NCI-H1436 (cell line): Measurements from ENCODE around the gene NFKBIE.

Experiments
- DNase-seq: peaks from one replicate; lab custom pipeline; 2025; lab: John Stamatoyannopoulos, UW

Gene NFKBIE

GRCh38 chr6:44297063-44298038, 32.0 kb upstream of the NFKBIE start:
- DNase-seq = peak; percentile 26

DNA sequence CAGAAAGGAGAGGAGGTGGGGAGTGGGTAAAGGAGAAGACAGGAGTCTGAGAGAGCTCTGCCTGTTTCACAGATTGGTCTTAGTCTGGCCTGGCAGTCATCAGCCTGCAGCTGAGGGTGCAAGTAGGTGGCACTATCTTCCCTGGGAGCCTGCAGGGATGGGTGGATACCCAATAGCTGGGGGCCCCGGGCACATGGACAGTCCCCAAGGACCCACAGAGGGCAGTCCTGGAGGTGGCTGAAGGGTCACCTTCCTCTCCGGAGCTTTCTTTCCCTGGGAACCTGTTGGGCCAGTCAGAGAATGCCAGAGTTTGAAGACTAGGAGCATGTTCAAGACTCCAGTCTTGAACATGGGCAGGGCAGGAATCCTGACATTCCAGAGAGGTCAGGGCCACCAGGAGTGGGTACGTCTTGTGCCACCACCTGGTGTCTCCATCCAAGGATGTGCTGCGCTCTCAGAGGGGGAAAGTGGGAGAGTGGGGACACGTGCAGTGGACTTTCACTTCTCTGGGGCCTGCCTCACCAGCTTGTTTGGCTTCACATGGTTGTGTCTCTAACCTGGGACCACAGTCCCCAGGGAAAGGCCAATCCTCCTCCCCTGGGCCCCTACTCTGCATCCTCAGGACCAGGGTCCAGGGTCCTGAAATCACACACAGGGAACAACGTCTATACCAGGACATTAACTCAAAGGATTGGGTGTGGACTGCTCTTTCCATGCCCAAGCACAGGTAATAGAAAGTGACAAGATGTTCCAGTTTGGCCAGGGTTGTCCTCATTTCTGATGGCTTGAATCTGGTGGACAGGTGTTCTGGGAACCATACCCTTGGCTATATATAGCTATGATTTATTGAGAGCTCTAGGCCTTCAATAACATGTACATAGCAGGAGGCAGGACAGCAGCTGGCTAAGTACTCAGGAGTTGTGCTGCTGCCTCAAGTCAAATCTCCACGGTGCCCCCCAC, 29.8 kb upstream of the NFKBIE start:
- no peak for DNase-seq

GRCh38 chr6:44292661-44293365, 27.5 kb upstream of the NFKBIE start:
- DNase-seq = no peak

- no peak for DNase-seq
Observed at GRCh38 chr6:44291841-44292240, 26.5 kb upstream of the NFKBIE start.

DNA sequence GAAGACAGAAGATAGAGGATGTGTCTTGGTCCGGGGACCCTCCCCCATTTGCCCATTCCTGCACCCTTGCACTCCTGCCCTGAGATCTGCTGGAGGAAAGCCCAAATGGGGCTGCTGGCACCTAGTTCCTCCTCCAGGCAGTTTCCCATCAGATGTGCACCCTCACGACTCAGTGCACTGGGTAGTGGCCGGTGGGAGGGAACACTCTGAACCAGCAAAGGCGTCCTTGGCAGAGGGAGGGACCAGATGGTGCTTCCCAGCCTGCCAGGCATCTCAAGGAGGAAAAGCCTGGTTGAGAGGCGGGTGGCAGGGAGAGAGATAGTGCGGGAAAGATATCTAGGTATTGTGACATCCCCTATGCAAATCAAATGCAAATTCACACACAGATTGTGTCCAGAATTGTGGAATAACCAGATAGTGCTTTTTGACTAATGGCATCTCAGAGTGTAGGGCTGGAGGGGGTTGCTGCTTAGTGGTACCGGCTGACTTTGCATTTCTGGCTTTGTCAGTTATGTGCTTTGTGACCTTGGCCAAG, 24.4 kb upstream of the NFKBIE start:
- DNase-seq = no peak

- no peak for DNase-seq
Observed at GRCh38 chr6:44286747-44287146, 21.4 kb upstream of the NFKBIE start.

GRCh38 chr6:44286285-44286565, 20.9 kb upstream of the NFKBIE start:
- DNase-seq = no peak

- no peak for DNase-seq
Observed at GRCh38 chr6:44285552-44286284, 20.4 kb upstream of the NFKBIE start.

- DNase-seq = no peak
Observed at GRCh38 chr6:44284867-44285266, 19.5 kb upstream of the NFKBIE start.

DNA sequence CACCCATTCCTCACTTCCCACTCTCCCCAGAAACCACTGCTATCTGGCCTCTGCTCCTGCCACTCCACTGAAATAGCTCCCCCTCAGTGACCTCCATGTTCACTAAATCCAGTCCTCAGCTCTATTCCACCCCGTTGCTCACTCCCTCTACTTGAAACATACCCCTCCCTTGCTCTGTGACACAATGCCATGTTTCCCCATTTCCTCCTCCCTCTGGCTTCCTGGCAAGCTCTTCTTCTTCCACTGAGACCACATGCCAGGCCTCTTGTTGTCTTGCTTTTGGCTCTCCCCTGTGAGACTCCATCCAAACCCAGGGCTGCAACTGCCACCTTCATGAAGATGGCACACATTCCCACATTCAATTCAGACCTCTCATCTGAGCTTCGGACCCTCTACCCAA, 18.8 kb upstream of the NFKBIE start:
- DNase-seq = no peak

DNA sequence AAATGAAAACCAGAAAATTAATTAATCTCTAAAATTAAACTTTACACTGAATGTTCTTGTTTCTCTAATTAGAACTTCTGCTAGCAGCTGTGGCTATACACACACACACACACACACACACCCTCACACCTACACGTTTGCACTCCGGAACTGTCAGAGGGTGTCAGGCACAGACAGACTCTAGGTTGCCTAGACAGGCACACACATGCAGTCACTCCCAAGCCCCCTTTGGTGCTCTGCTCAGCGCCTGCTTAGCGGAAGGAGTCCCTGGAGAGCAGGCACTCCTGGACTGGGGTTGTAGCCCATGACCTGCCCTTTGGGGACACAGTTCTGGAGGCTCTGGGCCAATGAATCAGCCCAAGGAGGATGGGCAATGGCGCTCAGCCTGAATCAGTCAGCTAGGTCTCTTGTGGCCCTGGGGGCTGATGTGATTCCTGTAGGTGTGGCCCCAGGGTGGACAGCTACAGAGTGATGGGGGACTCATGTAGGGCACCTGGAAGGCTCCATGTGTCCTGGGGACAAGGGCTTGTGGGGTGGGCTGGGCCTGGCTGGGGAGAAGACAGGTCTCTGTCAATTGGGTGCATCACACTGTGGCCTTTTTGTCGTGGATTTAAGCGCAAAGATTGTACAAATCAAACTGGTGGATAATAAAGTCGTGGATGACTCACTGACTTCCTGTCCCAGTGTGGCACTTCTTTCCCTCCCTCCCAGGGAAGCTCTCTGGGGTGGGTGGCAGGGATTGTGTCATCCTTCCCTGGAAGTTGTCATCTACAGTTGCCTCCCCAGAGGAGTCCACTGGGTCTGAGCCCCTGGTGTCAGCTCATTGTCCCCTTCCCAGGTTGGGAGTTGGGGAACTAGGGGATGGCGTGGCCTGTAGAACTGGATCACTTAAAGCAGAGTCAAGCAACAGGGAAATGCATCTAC, 13.7 kb upstream of the NFKBIE start:
- DNase-seq = no peak

DNA sequence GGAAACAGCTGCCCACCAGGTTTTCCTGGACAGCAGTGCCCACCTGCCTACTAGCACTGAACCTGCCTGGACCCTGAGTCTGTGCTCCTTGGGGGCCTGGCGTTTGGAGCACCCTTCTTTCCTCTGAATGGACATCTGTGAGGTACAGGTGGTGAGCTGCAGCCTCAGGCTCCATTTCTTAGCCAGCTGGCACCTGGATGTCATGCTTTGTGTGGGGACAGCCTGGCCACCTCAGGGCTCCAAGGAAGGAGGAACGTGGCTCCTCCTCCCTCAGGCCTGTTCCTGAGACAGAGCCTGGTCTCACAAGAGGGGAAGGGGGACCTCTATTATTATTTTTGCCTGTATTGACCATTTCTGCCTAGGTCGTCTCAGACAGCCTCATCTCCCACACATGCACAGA, 13.0 kb upstream of the NFKBIE start:
- DNase-seq = no peak

DNA sequence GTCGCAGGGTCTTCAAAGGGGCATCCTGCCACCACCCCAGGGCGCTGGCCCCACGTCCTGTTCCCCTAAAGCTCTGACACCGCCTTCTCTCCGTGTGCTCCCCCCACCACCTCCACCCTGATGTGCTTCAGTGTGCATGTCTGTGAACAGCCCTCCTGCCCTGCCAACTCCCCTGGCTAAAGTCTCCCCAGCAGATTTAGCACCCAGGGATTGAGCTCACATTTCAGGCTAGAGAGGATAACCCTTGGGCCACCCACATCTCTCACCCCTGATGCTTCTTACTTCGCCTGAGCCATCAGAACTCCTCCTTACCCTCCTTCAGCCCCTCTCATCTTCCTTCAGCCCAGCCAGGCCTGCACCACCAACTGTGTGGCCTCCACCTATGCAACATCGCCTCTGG, 12.4 kb upstream of the NFKBIE start:
- DNase-seq = no peak

GRCh38 chr6:44276667-44277640, 11.6 kb upstream of the NFKBIE start:
- DNase-seq = no peak

DNA sequence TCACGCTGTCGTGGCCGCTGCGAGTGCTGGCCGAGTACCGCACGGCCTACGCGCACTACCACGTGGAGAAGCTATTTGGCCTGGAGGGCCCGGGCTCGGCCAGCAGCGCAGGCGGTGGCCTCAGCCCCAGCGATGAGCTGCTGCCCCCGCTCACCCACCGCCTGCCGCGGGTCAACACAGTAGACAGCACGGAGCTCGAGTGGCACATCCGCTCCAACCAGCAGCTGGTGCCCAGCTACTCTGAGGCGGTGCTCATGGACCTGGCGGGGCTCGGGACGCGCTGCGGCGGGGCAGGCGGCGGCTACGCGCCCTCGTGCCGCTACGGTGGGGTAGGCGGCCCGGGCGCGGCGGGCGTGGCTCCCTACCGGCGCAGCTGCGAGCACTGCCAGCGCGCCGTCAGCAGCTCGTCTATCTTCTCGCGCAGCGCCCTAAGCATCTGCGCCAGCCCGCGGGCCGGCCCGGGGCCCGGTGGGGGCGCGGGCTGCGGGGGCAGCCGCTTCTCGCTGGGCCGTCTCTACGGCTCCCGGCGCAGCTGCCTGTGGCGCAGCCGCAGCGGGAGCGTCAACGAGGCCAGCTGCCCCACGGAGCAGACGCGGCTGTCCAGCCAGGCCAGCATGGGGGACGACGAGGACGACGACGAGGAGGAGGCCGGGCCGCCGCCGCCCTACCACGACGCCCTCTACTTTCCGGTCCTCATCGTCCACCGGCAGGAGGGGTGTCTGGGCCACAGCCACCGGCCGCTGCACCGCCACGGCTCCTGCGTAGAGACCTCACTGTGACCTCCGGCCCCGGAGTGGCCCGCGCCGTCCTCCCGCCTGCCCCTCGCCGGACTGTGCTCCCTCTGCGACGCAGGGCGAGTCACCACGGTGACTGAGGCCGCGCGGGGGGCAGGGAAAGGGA, 10.6 kb upstream of the NFKBIE start:
- DNase-seq = no peak

DNA sequence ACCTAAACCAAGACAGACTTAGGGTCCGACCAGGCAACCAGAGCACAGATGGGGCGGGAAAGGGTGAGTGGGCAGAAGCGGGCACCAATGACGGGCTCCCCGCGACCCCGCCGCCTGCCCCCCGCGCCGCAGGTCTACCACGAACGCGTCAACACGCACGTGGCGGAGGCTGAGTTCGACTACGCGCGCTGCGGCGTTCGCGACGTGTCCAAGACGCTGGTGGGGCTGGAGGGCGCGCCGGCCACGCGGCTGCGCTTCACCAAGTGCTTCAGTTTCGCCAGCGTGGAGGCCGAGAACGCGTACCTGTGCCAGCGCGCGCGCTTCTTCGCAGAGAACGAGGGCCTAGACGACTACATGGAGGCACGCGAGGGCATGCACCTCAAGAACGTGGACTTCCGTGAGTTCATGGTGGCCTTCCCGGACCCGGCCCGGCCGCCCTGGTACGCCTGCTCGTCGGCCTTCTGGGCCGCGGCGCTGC, 10.0 kb upstream of the NFKBIE start:
- no peak for DNase-seq

- DNase-seq = no peak
Observed at GRCh38 chr6:44273617-44274016, 8.3 kb upstream of the NFKBIE start.
